Left lobe of liver (tissue), 2 donors: Measurements from ENCODE around the gene GLIS1. TPM values are rescaled to one million over a fixed set of nuclear protein-coding genes. Genes with fewer than 3 reads are reported as not detected.
A peak's percentile ranks its signal among the peaks of the same experiment; 100 is the strongest.

ENCODE experiments used
- ATAC-seq: fragments of 200-7000 bp; cut with Tn5 transposase; one replicate; pipeline ENCODE4 v1.9.1; 2020; ENCODE audit warnings: mild to moderate bottlenecking, moderate library complexity
- DNase-seq: peaks from one replicate; pipeline ENCODE4 v3.0.0-alpha.2; 2020; ENCODE audit warnings: low spot score
- total RNA-seq: library from RNA; stranded (reverse); gene quantifications from one replicate; pipeline ENCODE4 v1.2.1, GENCODE V29; 2021
- donor health status: DM: no; HTN: no; CAD: no; lungs with moderate emphysema.
- donor health status: DM: no; HTN: yes; CAD: no.

GLIS1 gene
- total RNA-seq, 1 donor from 2014 or later: not detected

DNA sequence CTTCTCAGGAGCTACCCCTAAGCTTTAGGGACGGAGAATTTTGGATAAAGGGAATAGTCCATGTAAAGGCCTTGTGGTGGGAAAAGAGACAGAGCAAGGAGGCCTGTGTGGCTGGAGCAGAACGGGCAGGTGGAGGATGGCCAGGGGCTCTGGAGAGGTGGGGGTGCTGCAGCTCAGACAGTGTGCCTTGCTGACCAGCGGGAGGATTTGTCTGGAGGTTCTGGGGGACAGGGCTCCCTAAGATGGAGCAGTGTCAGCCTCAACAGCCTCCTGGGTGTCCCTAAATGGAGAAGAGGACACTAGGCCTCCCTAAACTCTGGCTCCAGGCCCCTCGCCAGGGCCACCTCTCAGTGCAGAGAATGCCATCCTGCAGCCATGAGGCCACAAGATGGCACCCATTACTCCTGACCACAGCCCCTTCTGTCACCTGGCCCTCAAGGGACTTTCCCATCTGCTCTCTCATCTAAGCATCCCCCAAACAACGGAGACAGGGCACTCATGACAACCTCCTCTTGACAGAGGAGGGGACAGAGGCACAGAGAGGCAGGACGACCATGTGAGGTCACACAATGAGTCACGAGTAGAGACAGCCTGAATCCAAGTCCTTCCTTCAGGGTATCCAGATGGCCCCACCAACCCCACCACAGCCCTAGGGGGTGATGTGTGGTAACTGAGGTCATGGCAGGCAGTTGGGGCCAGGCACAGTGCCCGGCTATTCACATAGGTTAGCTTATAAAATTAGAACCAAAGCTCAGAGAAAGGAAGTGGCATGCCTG lies 185.0 kb downstream of the GLIS1 start:
- DNase-seq: no peak
- ATAC-seq: no peak

DNA sequence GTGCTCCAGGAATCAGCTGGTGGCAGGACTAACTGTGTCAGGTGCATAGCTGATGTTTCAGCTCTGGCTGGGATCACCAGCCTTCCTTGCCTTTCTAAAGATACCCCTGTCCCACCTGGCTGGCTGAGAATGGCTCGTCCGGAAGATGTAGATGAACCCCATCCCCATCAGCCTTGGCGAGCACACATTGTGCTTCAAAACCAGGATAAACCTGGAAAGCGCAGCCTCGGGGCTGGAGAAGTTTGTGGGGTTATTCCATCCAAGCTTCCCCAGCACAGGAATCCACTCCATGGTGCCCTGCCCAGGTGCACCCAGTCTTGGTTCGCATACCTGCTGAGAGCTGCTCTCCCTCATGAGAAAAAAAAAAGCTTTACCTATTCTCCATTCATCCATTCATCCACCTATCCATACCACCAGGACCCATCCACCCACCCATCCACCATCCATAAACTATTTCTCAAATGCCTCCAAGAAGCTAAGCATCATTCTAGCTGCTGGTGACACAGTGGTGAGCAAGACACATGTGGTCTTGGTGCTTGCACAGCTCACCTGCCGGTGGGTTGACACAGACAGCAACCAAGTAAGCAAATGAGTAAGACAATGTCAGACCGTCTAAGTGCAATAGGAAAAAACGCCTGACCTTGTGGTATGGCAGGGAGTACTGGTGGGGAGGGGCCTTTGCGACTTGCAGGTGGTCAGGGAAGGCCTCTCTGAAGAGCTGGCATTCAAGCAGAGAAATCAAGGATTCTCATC lies 185.8 kb downstream of the GLIS1 start:
- DNase-seq: no peak
- ATAC-seq: no peak

DNA sequence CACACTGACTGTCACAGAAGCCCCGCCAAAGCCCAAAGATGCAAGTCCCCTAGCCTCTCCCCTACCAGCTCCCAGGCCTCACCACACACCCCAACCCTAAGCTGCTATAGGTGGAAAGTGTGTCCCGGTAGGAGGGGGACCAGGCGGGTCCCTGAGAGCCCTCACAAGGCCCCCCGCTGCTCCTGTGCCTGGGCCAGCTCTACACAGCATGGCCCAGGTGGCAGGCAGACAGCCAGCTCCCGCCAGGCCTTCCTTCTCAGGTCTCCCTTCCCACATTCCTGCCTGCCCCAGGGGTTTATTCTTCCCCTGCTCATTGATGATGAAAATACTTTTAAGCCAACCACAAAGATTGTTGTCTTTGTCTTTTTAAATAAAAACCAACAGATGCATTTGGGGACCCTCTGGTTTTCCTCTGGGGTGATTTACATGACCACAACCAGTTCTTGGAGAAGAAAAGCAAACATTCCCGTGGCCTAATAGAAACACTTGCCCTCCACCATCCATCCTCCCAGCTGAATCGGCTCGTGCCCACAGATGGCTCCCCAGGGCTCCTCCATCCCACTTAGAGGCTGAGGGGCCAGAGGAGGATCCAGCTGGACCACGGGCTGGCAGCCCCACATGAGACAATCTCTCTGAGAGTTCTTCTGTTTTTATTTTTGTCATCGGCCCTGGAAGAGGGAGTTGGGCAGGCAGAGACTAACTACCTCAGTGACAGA lies 186.7 kb downstream of the GLIS1 start:
- no peak for DNase-seq

DNA sequence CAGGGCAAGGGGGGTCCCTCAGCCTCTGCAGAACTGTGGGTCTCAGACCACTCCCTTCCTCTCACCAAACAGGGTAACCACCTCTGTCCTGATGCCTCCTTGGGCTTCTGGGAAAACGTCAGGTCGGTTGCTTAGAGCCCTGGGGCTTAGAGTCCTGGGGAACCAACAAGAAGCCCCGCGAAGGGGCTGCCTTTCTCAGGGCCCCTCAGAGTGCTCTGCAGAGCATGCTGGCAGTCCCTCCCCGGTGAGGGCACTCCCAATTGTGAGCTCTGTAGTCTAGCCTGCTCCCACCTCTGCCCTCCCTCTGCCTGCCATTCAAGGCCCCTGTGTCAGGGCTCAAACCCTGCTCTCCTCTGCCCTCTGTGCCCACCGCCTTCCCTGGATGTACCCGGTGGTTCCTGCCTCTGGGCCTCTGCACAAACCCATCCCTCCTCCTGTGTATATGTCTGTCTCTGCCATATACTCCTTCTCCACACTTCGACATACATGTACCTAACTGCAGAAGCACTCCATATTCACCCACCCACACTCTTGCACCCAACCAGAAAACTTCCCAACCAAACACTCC lies 187.5 kb downstream of the GLIS1 start:
- no peak for ATAC-seq
- DNase-seq: no peak

More for the DNA sequence above, 186.7 kb downstream of the GLIS1 start:
- ATAC-seq: no peak

DNA sequence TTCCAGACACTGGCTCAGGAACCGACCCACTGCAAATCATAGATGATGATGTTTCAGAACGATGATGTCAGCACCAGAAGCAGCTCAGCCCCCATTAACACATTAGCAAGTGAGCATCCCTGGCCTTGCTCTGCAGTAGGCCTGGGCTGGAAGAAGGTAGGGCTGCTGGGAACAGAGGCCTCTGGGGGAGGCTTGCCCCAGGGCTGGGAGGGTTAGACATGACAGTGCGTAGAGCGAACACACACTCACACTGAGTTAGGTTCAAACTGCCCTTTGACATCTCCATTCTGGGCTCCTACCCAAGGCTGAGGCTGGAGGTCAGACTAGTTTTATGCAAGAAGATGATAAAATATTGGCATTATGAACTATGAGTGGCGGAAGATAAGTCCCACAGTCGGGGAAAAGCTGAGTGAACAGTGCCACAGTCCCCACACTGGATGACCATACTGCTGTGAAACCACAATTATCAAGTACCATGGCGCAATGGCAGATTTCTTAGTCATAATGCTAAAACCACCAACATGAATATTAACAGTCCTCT lies 188.7 kb downstream of the GLIS1 start:
- DNase-seq (peak; percentile 60), ATAC-seq (peak; percentile 95)

DNA sequence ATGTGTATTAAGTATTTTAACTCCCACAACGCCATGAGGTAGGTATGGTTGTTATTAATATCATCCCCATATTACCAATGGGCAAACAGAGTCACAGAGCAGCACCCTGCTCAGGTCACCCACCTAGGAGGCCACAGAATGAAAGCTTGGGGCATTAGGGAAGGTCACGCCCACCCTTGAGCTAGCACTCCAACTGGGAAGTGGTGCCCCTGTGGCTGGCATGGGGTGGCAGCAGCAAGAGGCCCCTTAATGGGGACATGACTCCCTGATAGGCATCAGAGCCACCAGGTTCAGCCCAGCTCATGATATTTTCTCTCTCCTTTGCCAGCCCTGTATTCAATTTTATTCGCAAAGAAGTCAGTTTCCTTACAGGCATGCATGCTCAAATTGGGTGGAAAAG lies 189.2 kb downstream of the GLIS1 start:
- DNase-seq: no peak
- ATAC-seq: no peak

DNA sequence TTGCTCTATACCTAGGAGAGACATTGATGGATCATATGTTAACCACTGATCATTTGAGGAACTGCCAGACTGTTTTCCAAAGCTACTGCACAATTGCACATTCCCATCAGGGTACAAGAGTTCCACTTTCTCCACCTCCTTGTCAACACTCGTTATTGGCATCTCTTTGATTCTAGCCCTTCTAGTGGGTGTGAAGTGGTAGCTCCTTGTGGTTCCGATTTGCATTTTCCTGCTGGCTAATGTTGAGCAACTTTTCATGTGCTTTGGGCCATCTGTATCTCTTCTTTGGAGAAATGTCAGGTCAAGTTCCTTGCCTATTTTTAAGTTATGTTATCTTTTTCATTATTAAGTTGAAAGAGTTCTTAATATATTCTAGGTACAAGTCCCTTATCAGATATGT lies 189.7 kb downstream of the GLIS1 start:
- ATAC-seq: no peak
- DNase-seq: no peak

DNA sequence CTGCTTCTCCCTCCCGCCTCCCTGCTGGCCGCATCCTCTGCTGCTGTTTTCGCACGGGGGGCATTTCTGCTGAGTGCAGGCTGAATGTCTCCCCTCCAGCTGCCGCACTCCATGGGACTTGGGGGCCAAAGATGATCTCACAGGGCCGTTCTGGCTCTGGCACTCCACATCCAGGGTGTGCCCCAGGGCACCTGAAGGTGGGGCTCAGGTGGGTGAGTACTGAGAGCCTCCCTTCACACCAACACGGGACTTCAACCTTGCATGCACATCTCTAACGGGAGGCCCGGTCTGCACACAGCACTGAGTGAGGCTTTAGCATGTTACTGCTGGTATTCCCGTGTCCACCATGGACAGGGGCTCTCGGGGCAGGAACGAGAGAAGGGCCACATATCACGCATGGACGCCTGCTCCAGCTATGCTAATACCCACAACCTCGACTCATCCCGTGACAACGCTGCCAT lies 190.9 kb downstream of the GLIS1 start:
- DNase-seq: no peak
- no peak for ATAC-seq

DNA sequence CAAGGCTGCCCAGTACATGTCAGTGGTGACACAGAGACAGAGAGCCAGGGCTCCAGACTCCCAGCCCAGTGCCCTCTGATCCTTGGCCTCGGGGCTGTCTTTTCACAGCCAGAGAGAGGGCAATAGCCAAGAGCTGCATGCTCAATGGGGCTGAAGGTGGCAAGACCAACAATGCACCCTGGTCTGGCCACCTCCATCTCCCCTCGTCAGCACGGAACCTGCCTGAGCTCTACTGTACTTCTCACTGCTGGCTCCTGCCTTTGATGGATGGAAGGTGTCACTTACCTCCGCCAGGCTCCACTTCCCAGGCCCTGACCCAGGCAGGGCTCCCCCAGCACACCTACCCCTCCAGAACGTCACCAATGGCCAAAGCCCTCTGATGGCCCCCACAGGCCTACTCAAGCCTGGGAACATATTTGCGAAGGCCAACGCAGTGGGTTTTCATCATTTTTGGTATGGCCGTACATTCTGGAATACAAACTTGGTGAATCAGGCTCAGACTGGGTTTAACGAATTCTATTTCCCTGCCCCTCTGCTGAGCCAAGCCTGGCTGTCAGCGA lies 191.7 kb downstream of the GLIS1 start:
- peak; percentile 33 for ATAC-seq
- DNase-seq: no peak

DNA sequence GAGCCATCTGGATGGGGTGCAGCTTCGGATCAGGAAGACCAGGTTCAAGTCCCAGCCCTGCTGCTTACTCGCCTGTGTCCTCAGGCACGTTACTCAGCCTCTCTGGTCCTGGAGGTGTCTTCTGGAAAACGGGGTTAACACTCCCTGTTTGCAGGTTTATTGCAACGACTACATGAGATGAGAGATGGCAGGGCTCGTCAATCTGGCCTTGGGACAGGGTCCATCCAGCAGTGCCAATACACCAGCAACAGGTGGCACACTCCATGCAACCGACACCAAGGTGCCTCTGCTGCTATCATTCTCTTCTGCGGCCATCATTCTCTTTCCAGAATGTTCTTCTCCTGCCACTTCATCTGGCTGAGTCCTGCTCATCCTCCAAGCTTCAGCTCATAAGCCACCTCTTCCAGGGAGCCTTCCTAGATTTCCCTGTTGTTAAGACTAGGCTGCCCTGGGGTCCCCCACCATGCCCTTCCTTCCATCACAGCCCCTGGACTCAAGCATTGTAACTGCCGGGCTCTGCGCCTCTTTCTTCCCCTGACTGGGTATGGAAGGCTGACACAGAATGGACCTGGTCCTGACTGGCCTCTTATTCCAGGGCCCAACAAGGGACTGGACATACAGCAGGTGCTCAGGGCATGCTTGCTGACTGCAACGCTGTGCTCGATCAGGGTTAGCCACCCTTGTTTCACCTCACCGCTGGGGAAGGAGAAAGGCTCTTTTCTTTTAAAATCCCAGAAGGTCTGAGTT lies 192.4 kb downstream of the GLIS1 start:
- no peak for ATAC-seq
- DNase-seq: no peak

DNA sequence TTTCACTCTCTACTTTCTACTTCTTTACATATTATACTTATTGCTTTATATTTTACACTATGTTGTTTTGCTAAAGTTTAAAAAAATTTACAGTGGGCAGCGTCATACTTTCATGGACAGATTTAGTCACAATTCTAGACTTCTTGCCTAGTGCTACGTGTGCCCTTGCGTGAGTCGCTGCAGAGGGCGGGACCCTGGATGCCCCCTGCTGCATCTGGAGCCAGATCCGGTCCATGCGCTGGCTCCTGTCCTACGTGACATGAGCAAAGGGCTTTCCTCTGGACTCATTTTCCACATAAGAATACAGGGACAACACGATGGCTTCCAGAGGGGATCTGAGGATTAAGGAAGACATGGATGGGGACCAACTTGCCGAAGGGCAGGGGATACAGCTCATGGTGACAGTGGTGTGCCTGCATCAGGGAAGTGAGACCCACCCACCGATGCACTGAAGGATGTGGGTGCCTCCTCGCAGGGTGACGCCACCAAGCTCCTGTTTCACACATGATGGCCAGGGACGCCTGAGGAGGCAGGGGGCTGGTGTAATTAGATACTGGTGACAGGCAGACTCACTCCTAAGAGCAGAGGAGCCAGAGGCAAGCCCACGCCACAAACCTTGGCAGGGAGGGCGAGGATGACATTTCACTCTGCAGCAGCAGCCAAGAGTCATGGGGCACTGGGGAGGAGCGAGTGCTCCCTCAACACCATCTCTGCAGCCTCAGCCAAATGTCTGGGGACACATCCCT lies 193.1 kb downstream of the GLIS1 start:
- DNase-seq (no peak), ATAC-seq (no peak)

DNA sequence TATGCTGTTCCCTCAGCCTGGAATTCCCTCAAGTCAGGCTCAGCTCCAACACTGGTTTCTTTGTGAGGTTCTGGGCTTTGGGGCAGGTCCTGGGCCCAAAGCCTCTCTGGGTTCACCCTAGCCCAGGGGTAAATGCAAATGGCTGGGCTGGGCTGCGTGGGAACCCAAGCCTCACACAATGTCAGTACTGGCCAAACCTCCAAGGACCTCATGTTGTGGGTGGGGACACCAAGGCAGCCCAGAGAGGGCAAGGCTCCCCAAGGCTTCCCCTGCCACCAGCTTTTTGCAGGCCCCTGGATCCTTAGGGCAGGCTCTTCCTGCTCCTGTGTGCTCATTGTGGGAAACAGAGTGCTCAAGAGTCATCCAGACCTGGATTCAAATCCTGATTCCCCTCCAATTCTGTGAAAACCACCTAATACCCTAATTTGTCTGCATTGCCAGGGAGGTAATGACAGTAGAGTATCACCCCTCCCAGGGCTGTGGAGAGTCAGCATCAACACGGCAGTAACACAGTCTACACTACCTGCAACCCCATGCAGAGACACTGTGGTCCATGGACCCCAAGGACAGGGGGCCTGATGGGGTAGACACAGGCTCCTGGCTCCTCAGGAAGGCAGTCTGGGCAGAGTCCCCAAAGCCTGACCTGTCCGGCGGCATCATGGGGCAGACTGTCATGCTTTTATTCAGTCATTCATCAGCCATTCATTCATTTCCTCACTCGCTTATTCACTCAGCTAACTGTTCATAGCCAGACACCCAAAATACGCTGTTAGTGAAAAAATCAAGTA lies 194.0 kb downstream of the GLIS1 start:
- no peak for ATAC-seq
- DNase-seq: no peak

DNA sequence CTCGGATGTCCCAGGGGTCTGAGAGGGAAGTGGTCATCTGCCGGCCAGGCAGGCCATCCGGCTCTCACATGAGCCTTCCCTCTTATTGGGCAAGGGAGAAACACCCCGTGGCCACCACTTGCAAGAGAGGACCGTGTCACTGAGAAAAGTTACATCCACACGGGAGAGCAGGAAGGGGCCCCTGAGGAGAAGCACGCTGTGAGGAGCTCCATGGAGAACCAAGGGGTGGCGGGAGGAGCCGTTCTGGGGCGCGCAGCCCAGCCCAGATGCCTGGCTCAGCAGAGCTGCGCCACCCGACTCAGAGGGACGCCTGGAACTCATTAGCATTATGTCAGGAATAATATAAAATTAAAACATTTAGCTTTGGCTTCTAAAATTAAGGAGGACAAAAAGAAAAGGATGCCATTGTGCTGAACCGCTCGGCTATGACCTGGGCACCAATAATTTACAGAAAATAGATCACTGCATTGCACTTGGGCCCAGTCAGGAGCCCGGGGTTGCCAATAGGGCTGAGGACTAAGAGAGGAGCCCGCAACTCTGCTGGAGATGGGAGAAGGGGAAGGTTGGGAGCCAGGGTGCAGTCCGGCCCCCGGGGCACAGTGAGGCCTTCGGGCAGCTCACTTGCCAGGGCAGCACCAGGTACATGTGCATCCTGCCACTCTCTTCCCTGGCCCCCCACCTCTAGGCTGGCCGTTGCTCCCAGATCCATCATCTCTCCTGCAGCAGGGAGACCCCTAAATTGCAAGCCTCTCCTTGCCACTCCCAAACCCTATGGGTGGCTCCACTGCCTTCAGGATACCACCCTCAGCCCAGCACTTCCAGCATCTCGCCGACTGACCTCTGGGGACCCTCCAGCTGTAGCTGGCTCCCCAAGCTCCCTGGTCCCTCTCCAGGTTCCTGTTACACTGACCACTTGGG lies 194.9 kb downstream of the GLIS1 start:
- DNase-seq: no peak

DNA sequence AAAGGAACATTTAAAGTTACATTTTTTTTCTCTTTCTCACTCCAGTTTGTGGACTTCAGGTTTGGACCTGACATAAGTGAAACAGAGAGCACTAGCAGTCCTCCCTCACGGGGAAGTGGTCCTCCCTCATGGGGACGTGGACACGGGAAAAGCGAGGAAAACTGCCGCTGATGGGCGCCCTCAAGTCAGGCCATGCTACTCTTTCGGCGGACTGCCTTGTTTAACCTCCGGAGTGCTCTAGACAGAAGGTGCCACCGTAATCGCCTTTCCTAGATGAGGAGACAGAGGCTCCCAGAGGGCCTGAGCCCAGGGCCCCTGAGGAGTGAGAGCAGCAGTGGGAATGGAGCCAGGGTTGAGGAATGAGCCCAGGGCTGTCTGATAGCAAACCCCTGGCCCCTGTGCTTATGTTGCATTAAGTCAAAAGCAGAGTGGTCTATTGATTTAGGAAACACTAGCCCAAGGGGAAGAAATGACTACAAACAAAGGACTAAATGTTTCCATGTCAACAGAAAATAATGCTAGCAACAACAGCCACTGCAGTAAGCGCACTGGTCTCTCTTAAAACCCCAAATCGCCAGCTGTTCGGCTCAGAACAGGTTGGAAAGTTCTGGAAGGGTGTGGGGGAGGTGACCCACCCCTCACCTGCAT lies 195.7 kb downstream of the GLIS1 start:
- ATAC-seq: no peak

More for the DNA sequence above, 194.9 kb downstream of the GLIS1 start:
- ATAC-seq: no peak

DNA sequence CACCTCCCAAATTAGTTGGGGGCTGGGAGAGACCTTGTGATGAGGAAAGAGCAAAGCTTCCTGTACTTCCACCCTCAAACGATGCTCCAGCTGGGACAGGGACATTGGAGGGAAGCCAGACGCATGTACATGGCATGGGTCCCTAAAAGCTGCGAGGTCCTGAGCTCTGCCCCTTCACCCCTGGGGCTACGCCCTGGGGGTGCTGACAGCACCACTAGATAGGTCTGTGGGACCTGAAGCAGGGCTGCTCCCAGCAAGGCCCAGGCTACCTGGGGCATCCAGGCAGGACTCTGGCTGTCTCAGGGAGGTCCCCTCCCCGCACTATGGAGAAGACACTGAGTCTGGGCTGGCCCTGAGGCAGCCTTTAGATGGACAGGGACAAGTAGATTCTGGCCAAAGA lies 196.4 kb downstream of the GLIS1 start:
- no peak for ATAC-seq
- DNase-seq: no peak

More for the DNA sequence above, 195.7 kb downstream of the GLIS1 start:
- DNase-seq: no peak

DNA sequence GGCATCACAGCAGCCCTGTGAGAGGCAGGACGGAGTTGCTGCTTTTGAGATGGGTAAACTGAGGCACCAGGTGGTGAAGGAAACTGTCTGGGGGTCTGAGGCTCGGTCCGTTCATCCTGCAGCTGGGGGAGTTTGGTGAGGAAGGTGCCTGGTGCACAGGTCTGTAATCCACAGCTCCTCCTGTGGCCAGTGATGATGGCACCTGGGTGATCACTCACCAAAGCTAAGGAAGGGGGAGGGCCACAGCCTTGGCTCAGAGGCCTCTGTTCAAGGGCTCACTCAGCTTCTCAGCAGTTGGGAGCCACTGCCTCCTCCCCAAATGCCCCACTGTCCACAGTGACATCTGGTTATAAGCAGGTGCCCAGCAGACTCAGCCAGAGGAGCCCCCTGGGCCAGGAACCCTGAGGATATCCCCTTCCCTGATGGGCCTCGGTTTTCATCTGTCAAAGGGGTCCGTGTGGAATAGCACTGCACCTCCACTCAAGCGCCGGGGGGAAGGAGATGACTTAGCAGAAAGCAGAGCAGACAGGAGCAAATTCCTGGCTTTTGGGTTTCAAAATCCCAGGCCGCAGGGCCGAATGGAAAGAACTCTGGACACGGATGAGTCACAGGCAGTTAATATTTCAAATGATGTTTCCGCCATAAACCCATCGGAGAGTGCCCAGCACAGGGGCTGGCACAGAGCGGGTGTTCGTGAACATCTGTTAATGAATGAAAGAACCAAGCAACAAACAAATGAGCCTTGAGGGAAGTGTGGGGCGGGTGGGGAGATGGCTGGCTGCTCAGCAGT lies 197.0 kb downstream of the GLIS1 start:
- ATAC-seq: no peak
- no peak for DNase-seq
